RWPE1 (cell line): Measurements from ENCODE around the gene STK4.

Source experiments
- CTCF ChIA-PET: fragments of 350-600 bp; sonication (Branson Sonifier 250); formaldehyde crosslinking; extraction: SDS; loops from one replicate; lab custom pipeline; 2021; lab: Yijun Ruan, JAX
- POLR2A ChIA-PET: fragments of 400-600 bp; formaldehyde crosslinking; extraction: SDS; loops from one replicate; lab custom pipeline; 2020; ENCODE audit warnings: antibody characterized with exemption; ENCODE audit not compliant: low non-redundant PET; lab: Yijun Ruan, JAX
- DNase-seq: peaks from one replicate; pipeline ENCODE4 v3.0.0; 2012; ENCODE audit warnings: low spot score
- H3K27ac ChIP-seq: fragments of 450-650 bp; 2 replicates; pipeline ENCODE4 v1.5.1; 2017
- CTCF ChIP-seq: fragments of 450-650 bp; conservative IDR thresholded peaks from 2 replicates; pipeline ENCODE4 v1.5.1; 2017; ENCODE audit warnings: low read depth, mild to moderate bottlenecking

STK4 gene

GRCh38 chr20:45114465-45115385, 148.4 kb downstream of the STK4 start, which contains the start of gene WFDC5:
Gene WFDC5, minus strand, starts transcription at chr20:45115174. Its CDS starts 91 bp downstream, at chr20:45115083.
- H3K27ac ChIP-seq, result peak within 1 kb of the TSS; percentile 66
- DNase-seq, result peak; percentile 61
- TF ChIP-seq CTCF, result no peak
- ChIA-PET POLR2A (no interaction called here), CTCF (interaction anchor here (0.6 to 6.7 kb wide), 10 partner anchors 11 to 500 kb away, joined by 3 to 87 read pairs (median 6); no protein-coding TSS in a partner anchor)

- H3K27ac ChIP-seq, result peak overlapping the region; percentile 66
- ChIA-PET POLR2A (no interaction called here), CTCF (interaction anchor here (0.6 to 6.7 kb wide), 8 partner anchors 10 to 196 kb away, joined by 3 to 87 read pairs (median 6); no protein-coding TSS in a partner anchor)
- TF ChIP-seq CTCF, result no peak
- no peak for DNase-seq
Observed at GRCh38 chr20:45115386-45115774, 149.1 kb downstream of the STK4 start.

GRCh38 chr20:45115829-45116228, 149.5 kb downstream of the STK4 start:
- ChIA-PET POLR2A (no interaction called here), CTCF (interaction anchor here (0.9 to 6.7 kb wide), 6 partner anchors 20 to 196 kb away, joined by 3 to 87 read pairs (median 6); no protein-coding TSS in a partner anchor)
- H3K27ac ChIP-seq, result no peak overlapping the region
- TF ChIP-seq CTCF, result no peak
- no peak for DNase-seq

- CTCF ChIA-PET, result interaction anchor here (0.6 to 1.4 kb wide), 7 partner anchors 10 to 176 kb away, joined by 3 to 6 read pairs (median 4); no protein-coding TSS in a partner anchor
- TF ChIP-seq CTCF, result no peak
- POLR2A ChIA-PET, result no interaction called here
- H3K27ac ChIP-seq, result no peak overlapping the region
- DNase-seq, result no peak
Observed at GRCh38 chr20:45117581-45117980, 151.3 kb downstream of the STK4 start.

- DNase-seq, result no peak
- CTCF ChIA-PET, result interaction anchor here (0.6 to 1.4 kb wide), 9 partner anchors 11 to 179 kb away, joined by 3 to 6 read pairs (median 4); no protein-coding TSS in a partner anchor
- no peak for TF ChIP-seq CTCF
- H3K27ac ChIP-seq, result no peak overlapping the region
- POLR2A ChIA-PET, result no interaction called here
Observed at GRCh38 chr20:45118028-45118427, 151.7 kb downstream of the STK4 start.

GRCh38 chr20:45119556-45120266, 153.4 kb downstream of the STK4 start:
- CTCF ChIA-PET, result interaction anchor here (0.7 to 1.3 kb wide), 2 partner anchors 24 to 651 kb away, joined by 3 to 4 read pairs; no protein-coding TSS in a partner anchor
- no peak overlapping the region for H3K27ac ChIP-seq
- no peak for TF ChIP-seq CTCF
- DNase-seq, result no peak
- POLR2A ChIA-PET, result no interaction called here
